Activated T-cell treated with anti-CD3 and anti-CD28 coated beads, Interleukin-2, amount 50 U/mL, for 4 hours (primary cell): ENCODE measurements around the gene ARHGAP8. TPM values are rescaled to one million over a fixed set of nuclear protein-coding genes. Genes with fewer than 3 reads are reported as not detected.
A peak's percentile ranks its signal among the peaks of the same experiment; 100 is the strongest.
"Not testable (repeated sequence)": the region's sequence is repeated elsewhere in the genome, so short reads cannot be mapped to it uniquely, and the experiment has no call there.

Source experiments
- ATAC-seq, 2 donors: fragments of 200-7000 bp; cut with Tn5 transposase; one replicate each; pipeline ENCODE4 v1.10.0; 2021
- DNase-seq: peaks from one replicate; pipeline ENCODE4 v3.0.0-alpha.2; 2020
- H3K27me3 Mint-ChIP-seq: one replicate; pipeline ENCODE4 v1.8.0; 2021; ENCODE audit warnings: low read depth, mixed read lengths
- H3K36me3 Mint-ChIP-seq: one replicate; pipeline ENCODE4 v1.8.0; 2022; ENCODE audit warnings: mixed read lengths; ENCODE audit not compliant: insufficient read depth
- H3K4me1 Mint-ChIP-seq: one replicate; pipeline ENCODE4 v1.8.0; 2021; ENCODE audit warnings: low read depth, mixed read lengths
- H3K4me3 Mint-ChIP-seq: one replicate; pipeline ENCODE4 v1.8.0; 2021; ENCODE audit warnings: mild to moderate bottlenecking, moderate library complexity, mixed read lengths
- H3K9me3 Mint-ChIP-seq: one replicate; pipeline ENCODE4 v1.8.0; 2021; ENCODE audit warnings: mixed read lengths
- total RNA-seq, 3 donors: library from RNA; stranded (reverse); gene quantifications; one replicate each; pipeline ENCODE4 v1.2.1, GENCODE V29; 2021

The ARHGAP8 gene
- total RNA-seq, 3 donors from 2014 or later = 0.53 to 2.0 (median 1.0) TPM

DNA sequence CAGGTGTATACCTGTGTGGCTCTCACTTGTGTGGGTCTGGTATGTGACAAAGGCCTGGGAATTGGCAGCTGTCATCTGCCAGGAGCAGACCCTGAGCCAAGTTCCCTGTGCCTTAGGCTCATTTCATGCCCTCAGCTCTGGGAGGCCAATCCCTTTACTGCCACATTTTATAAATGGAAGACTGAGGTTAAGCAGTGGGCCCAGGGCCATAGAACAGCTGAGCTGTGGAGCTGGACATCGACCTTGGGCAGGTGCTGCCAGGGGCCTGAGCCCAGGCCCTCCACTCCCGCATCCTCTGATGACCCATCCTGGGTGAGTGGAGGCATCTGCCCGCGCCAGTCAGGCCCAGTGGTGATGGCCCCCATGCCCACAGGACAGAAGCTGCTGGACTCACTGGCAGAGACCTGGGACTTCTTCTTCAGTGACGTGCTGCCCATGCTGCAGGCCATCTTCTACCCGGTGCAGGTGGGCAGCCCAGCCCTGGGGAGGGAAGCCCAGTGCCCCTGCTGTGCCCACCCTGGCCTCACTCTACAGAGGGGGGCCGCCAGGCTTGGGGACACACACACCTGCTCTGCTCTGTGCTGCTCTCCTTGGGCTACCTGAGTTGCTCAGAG lies 20.9 kb upstream of the ARHGAP8 start:
- peaks cover 5% of the 10 kb centered on the region for H3K4me1 Mint-ChIP-seq
- no peak for ATAC-seq
- no peak for DNase-seq
- H3K27me3 Mint-ChIP-seq = no peaks in the 10 kb centered on the region
- no peaks in the 10 kb centered on the region for H3K9me3 Mint-ChIP-seq
- H3K4me3 Mint-ChIP-seq = no peak overlapping the region
- H3K36me3 Mint-ChIP-seq = peaks cover 7% of the 10 kb centered on the region

DNA sequence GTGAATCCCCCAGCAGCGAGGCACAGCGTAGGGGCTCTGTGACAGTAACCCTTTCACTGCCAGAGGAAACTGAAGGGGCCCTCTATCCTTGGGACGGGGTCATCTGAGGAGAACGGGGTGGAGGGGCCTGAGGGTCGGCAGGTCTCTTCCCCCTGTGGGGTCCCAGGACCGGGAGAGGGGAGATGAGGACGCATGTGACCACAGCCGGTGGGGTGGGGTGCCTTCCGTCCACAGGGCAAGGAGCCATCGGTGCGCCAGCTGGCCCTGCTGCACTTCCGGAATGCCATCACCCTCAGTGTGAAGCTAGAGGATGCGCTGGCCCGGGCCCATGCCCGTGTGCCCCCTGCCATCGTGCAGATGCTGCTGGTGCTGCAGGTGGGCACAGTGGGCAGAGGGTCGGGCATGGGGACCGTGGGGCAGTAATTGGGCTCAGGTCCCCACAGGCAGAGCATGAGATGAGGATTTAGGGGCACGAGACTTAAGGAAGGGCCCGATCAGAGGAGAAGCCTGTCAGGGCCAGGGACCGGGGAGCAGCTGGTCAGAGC lies 20.3 kb upstream of the ARHGAP8 start:
- Mint-ChIP-seq H3K9me3 (no peaks in the 10 kb centered on the region), H3K4me3 (no peak overlapping the region), H3K36me3 (peaks cover 7% of the 10 kb centered on the region), H3K4me1 (peaks cover 5% of the 10 kb centered on the region), H3K27me3 (no peaks in the 10 kb centered on the region)
- DNase-seq (no peak), ATAC-seq (no peak)

DNA sequence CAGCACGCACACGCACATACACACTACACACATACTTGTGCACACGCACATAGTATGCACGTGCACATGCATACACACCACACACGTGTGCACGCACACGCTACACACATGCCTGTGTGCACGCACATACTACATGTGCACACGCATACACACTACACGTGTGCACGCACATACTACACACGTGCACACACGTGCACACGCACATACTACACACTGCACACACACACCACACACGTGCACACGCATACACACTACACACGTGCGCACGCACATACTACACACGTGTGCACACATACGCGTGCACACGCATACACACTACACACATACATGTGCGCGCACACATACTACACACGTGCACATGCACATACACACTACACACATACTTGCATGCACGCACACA lies 19.7 kb upstream of the ARHGAP8 start:
- no peak overlapping the region for H3K4me3 Mint-ChIP-seq
- H3K4me1 Mint-ChIP-seq = peaks cover 5% of the 10 kb centered on the region
- DNase-seq = no peak
- ATAC-seq = no peak
- no peaks in the 10 kb centered on the region for H3K9me3 Mint-ChIP-seq
- H3K27me3 Mint-ChIP-seq = no peaks in the 10 kb centered on the region
- peaks cover 3% of the 10 kb centered on the region for H3K36me3 Mint-ChIP-seq

DNA sequence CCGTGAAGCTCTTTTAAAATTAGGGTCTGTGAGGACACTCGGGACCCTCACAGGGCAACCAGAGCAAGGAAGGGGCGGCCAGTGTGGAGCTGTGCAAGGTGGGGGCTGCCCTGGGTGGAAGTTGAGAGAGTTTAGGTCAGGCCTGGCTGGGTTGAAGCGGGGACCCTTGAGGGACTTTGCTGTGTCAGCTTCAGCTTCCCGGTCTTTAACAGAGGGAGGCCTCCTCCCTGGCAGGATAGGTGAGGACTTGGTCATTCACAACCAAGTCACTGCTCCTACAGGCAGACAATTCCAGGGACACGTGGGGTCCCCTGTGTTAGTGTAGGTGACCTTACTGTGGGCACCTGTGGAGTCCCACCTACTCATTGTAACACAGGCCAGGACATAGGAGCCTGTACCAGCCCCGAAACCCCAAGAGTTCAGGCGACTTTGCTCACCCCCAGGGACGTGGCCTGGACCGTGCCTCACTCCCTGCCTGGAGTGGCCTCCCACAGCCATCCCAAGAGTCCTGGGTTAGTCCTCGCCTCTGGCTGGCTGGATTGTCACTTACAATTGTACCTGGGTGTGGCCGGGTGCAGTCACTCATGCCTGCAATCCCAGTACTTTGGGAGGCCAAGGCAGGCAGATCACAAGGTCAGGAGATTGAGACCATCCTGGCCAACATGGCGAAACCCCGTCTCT lies 18.8 kb upstream of the ARHGAP8 start:
- no peaks in the 10 kb centered on the region for H3K9me3 Mint-ChIP-seq

DNA sequence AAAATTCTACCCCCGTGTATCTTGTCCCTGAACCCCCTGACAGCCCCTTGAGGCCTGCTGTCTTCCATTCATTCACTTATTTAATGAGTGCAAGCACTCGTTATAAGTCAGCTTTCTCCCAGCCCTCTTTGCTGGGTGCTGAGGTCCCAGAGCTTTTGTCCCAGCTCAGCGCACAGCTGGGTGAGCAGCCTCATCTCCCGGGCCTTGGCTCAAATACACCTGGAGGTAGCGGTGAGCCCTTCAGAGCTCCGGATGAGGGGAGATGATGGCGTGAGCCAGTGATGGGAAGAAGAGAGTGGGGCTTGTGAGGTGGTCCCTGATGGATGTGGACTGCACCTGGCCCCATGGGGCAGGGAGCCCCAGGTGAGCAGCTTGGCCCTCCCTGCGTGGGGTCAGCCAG lies 18.1 kb upstream of the ARHGAP8 start:
- ATAC-seq = no peak
- peaks cover 2% of the 10 kb centered on the region for H3K36me3 Mint-ChIP-seq

More for the DNA sequence above, 18.8 kb upstream of the ARHGAP8 start:
- Mint-ChIP-seq H3K27me3 (no peaks in the 10 kb centered on the region), H3K4me3 (no peak overlapping the region), H3K4me1 (peaks cover 3% of the 10 kb centered on the region), H3K36me3 (peaks cover 2% of the 10 kb centered on the region)
- DNase-seq (no peak), ATAC-seq (no peak)

DNA sequence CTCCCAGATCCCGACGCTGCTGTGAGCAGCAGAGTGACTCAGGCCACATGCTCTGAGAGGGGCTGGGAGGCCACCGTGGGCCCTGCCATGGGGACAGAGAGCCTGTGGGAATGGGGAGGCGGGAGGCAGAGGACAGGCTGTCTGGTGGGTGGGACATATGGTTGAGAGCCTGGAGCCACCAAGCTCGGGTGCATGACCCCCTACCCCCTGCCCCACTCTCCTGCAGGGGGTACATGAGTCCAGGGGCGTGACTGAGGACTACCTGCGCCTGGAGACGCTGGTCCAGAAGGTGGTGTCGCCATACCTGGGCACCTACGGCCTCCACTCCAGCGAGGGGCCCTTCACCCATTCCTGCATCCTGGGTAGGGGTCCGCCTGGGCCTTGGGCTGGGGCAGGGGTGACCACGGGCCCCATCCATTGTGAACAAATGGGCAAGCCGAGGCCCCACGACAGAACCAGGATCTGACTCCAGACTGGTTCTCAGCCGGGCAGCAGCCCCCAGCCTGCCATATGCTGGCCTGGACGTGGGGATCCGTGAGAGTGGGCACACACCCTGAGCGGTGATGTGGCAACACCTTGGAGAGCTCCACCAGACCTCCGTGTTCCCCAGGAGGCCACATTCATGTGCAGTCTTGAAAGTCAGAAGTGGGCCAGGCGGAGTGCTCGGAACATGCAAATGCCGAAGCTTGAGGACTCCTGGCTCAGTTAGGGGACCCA lies 17.4 kb upstream of the ARHGAP8 start:
- Mint-ChIP-seq H3K27me3 (no peaks in the 10 kb centered on the region), H3K4me1 (peaks cover 1% of the 10 kb centered on the region), H3K36me3 (peaks cover 2% of the 10 kb centered on the region), H3K4me3 (no peak overlapping the region), H3K9me3 (no peaks in the 10 kb centered on the region)
- ATAC-seq (no peak), DNase-seq (no peak)

More for the DNA sequence above, 18.1 kb upstream of the ARHGAP8 start:
- H3K4me3 Mint-ChIP-seq = no peak overlapping the region
- no peaks in the 10 kb centered on the region for H3K9me3 Mint-ChIP-seq
- no peaks in the 10 kb centered on the region for H3K27me3 Mint-ChIP-seq
- peaks cover 1% of the 10 kb centered on the region for H3K4me1 Mint-ChIP-seq
- no peak for DNase-seq

DNA sequence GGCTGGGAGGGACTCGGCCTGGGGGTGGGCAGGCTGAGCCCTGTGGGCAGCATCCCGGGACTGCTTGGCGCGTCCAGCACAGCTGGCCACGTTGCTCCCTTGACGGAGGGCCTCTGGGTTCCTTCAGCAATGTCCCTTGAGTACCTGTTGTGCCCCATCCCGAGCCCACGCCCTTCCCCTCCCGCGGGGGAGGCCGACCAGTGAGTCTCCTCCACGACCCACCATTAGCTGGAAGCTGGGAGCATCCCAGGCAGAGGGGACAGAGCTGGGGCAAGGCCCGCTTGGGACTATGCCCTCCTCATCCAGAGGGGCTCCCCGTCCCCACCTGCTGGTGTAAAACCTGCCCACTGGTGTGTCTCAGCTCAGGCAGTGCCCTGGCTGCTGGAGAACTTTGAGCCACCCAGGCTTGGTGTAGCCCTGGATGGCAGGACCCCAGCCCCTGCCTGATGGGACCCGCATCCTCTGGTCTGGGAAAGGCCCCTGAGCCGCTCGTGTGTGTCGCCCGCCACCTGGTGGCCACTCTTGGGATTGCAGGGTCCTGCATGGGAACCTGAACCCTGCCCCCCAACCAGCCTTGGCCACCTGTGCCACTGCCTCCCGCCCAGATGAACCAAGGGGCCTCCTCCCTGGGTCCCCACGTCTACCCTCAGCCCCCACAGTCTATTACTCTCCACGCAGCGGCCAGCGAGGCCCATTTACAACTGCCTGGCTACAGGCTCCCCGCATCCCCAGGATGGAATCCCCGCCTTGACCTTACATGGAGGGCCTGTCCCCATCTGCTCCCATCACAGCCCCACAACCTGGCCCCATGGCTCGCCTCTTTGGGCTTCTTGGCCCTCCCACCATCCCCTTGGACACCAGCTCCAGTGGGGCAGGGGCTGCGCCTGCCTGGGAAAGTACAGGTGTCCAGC lies 16.6 kb upstream of the ARHGAP8 start:
- ATAC-seq (peak; percentile 72 to 82), DNase-seq (peak; percentile 85)
- peaks cover 2% of the 10 kb centered on the region for H3K36me3 Mint-ChIP-seq
- no peaks in the 10 kb centered on the region for H3K27me3 Mint-ChIP-seq
- peaks cover 1% of the 10 kb centered on the region for H3K4me1 Mint-ChIP-seq
- H3K4me3 Mint-ChIP-seq = no peak overlapping the region
- no peaks in the 10 kb centered on the region for H3K9me3 Mint-ChIP-seq

DNA sequence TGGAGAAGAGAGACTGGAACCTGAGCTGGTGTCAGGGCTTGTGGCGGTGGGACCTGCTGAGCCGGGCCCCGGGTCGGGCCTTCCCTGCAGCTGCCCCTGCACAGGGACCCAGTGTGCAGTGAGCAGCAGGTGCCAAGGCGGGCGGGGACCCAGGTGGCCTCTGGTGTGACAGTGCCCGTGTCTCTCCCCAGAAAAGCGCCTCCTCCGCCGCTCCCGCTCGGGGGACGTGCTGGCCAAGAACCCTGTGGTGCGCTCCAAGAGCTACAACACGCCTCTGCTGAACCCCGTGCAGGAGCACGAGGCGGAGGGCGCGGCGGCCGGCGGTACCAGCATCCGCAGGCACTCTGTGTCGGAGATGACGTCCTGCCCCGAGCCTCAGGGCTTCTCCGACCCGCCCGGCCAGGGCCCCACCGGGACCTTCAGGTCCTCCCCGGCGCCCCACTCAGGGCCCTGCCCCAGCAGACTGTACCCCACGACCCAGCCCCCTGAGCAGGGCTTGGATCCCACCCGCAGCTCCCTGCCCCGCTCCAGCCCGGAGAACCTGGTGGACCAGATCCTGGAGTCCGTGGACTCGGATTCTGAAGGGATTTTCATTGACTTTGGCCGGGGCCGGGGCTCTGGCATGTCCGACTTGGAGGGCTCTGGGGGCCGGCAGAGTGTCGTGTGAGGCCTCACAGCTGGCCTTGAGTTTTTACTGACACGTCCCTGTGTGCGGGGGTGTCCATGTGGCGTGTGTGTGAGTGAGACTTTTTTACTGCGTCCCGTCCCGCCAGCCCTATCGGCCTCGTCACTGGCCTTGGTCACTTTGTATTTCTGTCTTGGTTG lies 15.6 kb upstream of the ARHGAP8 start:
- H3K4me3 Mint-ChIP-seq = no peak overlapping the region
- no peak for DNase-seq
- H3K27me3 Mint-ChIP-seq = no peaks in the 10 kb centered on the region
- H3K36me3 Mint-ChIP-seq = no peaks in the 10 kb centered on the region
- no peaks in the 10 kb centered on the region for H3K9me3 Mint-ChIP-seq
- ATAC-seq = no peak
- H3K4me1 Mint-ChIP-seq = peaks cover 1% of the 10 kb centered on the region

DNA sequence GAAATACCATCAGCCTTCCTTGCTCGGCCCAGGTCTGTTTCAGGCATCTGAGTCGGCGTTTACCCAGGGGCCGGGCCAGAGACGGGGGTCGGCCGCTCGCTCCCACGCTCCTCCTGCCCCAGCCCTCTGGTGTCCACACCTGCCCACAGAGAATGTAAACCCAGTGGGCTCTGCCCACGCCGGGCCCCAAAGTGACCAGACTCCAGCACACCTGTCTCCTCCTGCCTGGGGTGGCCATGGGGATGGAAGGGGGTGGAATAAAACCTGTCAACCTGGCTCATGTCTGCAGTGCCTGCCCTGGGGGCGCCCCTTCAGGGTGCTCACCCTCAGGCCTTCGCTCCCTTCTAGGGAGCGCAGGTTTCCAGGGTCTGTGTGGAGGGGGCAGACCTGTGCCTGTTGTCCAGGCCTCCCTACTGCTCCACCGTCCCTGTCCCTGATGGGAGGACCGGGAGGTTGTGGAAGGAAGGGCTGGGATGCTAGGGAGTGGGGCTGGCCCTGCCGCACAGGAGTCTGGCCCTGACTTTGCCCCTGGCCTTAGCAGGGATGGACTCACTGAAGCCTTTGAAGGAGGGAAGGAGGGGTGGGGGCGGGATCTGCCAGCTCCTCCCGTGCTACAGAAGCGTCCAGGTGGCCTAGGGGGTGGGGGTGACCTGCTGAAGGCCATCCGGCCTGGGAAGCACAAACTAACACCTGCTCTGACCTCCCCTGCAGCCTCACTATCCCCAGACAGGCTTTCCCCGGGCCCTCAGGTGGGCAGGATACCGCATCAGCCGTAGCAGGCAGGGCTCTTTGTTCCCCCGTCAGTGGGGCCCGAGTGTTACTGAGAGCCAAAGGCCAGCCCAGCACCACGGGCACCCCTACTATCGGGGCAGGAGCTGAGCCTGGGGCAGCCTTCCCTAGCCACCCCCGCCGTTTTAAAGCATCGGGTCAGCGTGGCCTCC lies 14.7 kb upstream of the ARHGAP8 start:
- Mint-ChIP-seq H3K36me3 (no peaks in the 10 kb centered on the region), H3K9me3 (no peaks in the 10 kb centered on the region), H3K4me1 (peaks cover 1% of the 10 kb centered on the region), H3K4me3 (no peak overlapping the region), H3K27me3 (no peaks in the 10 kb centered on the region)
- no peak for ATAC-seq
- no peak for DNase-seq

DNA sequence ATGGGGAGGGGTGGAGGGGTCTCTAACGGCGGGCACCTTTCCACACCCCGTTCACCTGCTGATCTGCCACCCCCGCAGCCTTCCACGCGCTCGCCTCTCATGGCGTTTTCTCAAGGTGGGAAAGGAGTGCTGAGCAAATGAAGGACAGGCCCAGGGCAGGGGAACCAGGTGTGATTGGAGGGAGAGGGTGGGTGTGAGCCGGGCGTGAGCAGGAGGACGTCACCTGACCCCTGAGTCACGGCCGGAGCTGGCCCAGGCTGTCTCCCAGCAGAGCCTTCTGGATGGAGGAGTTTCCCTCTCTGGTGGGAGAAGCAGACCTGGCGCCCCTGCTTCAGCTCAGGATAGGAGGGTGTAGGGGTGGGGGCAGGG lies 14.0 kb upstream of the ARHGAP8 start:
- ATAC-seq (no peak), DNase-seq (no peak)
- Mint-ChIP-seq H3K9me3 (no peaks in the 10 kb centered on the region), H3K36me3 (no peaks in the 10 kb centered on the region), H3K27me3 (no peaks in the 10 kb centered on the region), H3K4me3 (no peak overlapping the region), H3K4me1 (peaks cover 1% of the 10 kb centered on the region)

DNA sequence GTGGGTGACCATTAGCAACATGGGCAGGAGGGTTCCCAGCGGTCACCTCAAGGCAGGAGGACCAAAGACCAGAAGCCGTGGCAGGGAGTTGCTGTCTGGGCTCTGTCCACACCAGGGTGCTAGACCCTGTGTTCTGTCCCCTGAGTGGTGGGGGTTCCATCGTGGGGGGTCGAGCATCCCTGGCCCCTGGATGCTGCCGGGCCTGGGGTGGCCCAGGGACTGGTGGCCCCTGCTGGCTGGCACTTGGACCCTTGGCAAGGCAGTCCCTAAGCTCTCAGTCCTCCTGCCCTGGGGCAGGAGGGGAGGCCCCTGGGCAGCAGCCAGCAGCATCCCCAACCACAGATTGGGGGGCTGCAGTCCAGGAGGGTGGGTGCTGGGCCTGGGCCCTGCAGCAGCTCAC lies 13.4 kb upstream of the ARHGAP8 start:
- H3K9me3 Mint-ChIP-seq = no peaks in the 10 kb centered on the region
- H3K4me1 Mint-ChIP-seq = peaks cover 1% of the 10 kb centered on the region
- ATAC-seq (no peak), DNase-seq (no peak)
- no peaks in the 10 kb centered on the region for H3K27me3 Mint-ChIP-seq
- H3K36me3 Mint-ChIP-seq = no peaks in the 10 kb centered on the region
- H3K4me3 Mint-ChIP-seq = no peak overlapping the region

DNA sequence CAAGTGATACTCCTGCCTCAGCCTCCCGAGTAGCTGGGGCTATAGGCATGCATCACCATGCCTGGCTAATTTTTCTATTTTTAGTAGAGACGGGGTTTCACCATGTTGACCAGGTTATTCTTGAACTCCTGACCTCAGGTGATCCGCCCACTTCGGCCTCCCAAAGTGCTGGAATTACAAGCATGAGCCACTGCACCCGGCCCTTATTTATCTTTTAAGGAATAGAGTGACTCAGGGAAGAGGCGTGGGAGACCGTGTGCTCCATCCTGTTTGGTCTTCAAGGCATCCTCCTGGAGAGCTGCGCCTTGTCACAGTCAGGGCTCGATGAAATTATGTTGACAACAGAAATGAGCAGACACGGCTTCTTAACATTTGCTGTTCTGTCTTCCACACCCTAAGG lies 12.7 kb upstream of the ARHGAP8 start:
- H3K27me3 Mint-ChIP-seq, H3K4me3 Mint-ChIP-seq, DNase-seq, ATAC-seq, H3K36me3 Mint-ChIP-seq, H3K4me1 Mint-ChIP-seq, H3K9me3 Mint-ChIP-seq: not testable (repeated sequence)
